HUES48 (cell line): Measurements from ENCODE around the gene CCDC82.
"Not testable (repeated sequence)": the region's sequence is repeated elsewhere in the genome, so short reads cannot be mapped to it uniquely, and the experiment has no call there.

Experiments
- H3K27ac ChIP-seq: one replicate; pipeline ENCODE4 v1.7.0; 2013; ENCODE audit warnings: low read depth, low read length, inconsistent platforms
- H3K27me3 ChIP-seq: 2 replicates; pipeline ENCODE4 v1.6.1; 2013; ENCODE audit warnings: mild to moderate bottlenecking, low read length; ENCODE audit not compliant: control insufficient read depth, insufficient read depth
- H3K36me3 ChIP-seq: 2 replicates; pipeline ENCODE4 v1.6.1; 2013; ENCODE audit warnings: low read length; ENCODE audit not compliant: control insufficient read depth, insufficient read depth
- H3K4me1 ChIP-seq: 2 replicates; pipeline ENCODE4 v1.6.1; 2013; ENCODE audit warnings: mild to moderate bottlenecking, low read length; ENCODE audit not compliant: control insufficient read depth, insufficient read depth
- H3K4me3 ChIP-seq: 2 replicates; pipeline ENCODE4 v1.5.1; 2013; ENCODE audit warnings: mild to moderate bottlenecking, low read depth, low read length
- H3K9ac ChIP-seq: 2 replicates; pipeline ENCODE4 v1.6.1; 2013; ENCODE audit warnings: mild to moderate bottlenecking, low read depth, low read length, moderate library complexity
- H3K9me3 ChIP-seq: 2 replicates; pipeline ENCODE4 v1.6.1; 2013; ENCODE audit warnings: low read length; ENCODE audit not compliant: control insufficient read depth, insufficient read depth

Gene CCDC82

GRCh38 chr11:96389720-96390487 lies at the start of gene CCDC82, which contains the start of gene JRKL:
Gene CCDC82 (minus strand): TSS chr11:96389912. CDS start chr11:96384747, 5,165 bp downstream.
Gene JRKL (plus strand): TSS chr11:96390013. CDS start chr11:96390650, 637 bp downstream.
- Histone ChIP-seq H3K9me3 (no peaks in the 10 kb centered on the region), H3K4me3 (peak within 1 kb of the TSS; percentile 90), H3K36me3 (no peaks in the 10 kb centered on the region), H3K9ac (peak within 1 kb of the TSS; percentile 84), H3K27ac (peak within 1 kb of the TSS; percentile 96), H3K27me3 (no peaks in the 10 kb centered on the region), H3K4me1 (peaks cover 11% of the 10 kb centered on the region)

GRCh38 chr11:96432654-96433053 lies 42.9 kb upstream of the CCDC82 start:
- not testable (repeated sequence) for H3K36me3 ChIP-seq, H3K9me3 ChIP-seq, H3K27me3 ChIP-seq, H3K4me1 ChIP-seq, H3K4me3 ChIP-seq, H3K27ac ChIP-seq, H3K9ac ChIP-seq

GRCh38 chr11:96430668-96431067 lies 41.0 kb upstream of the CCDC82 start:
- H3K27me3 ChIP-seq: no peaks in the 10 kb centered on the region
- H3K9ac ChIP-seq: no peak overlapping the region

GRCh38 chr11:96424693-96425092 lies 35.0 kb upstream of the CCDC82 start:
- Histone ChIP-seq H3K9ac (no peak overlapping the region), H3K36me3 (no peaks in the 10 kb centered on the region), H3K4me3 (no peak overlapping the region), H3K27ac (no peak overlapping the region), H3K27me3 (no peaks in the 10 kb centered on the region), H3K4me1 (peaks cover 9% of the 10 kb centered on the region), H3K9me3 (no peaks in the 10 kb centered on the region)

More at GRCh38 chr11:96430668-96431067, 41.0 kb upstream of the CCDC82 start:
- Histone ChIP-seq H3K9me3 (no peaks in the 10 kb centered on the region), H3K27ac (no peak overlapping the region), H3K4me3 (no peak overlapping the region), H3K36me3 (no peaks in the 10 kb centered on the region), H3K4me1 (peaks cover 9% of the 10 kb centered on the region)

GRCh38 chr11:96413408-96413807 lies 23.7 kb upstream of the CCDC82 start:
- Histone ChIP-seq H3K4me3 (no peak overlapping the region), H3K36me3 (no peaks in the 10 kb centered on the region), H3K9ac (no peak overlapping the region), H3K27me3 (no peaks in the 10 kb centered on the region), H3K27ac (no peak overlapping the region), H3K4me1 (no peaks in the 10 kb centered on the region), H3K9me3 (peaks cover 4% of the 10 kb centered on the region; the same call in 1 of the 2 replicates)

- peaks cover 4% of the 10 kb centered on the region; the same call in 1 of the 2 replicates for H3K9me3 ChIP-seq
- H3K4me3 ChIP-seq: no peak overlapping the region
- H3K9ac ChIP-seq: no peak overlapping the region
- H3K27me3 ChIP-seq: no peaks in the 10 kb centered on the region
- H3K36me3 ChIP-seq: no peaks in the 10 kb centered on the region
- H3K4me1 ChIP-seq: no peaks in the 10 kb centered on the region
- H3K27ac ChIP-seq: no peak overlapping the region
These were observed 23.2 kb upstream of the CCDC82 start for GRCh38 chr11:96412761-96413381.

- not testable (repeated sequence) for H3K36me3 ChIP-seq, H3K27ac ChIP-seq, H3K27me3 ChIP-seq, H3K9me3 ChIP-seq, H3K4me1 ChIP-seq
- Histone ChIP-seq H3K4me3 (peak overlapping the region; percentile 57), H3K9ac (peak overlapping the region; percentile 70; the same call in 1 of the 2 replicates)
These were observed 21.7 kb upstream of the CCDC82 start for GRCh38 chr11:96411412-96411811.

GRCh38 chr11:96400697-96401096 lies 11.0 kb upstream of the CCDC82 start:
- Histone ChIP-seq H3K36me3 (no peaks in the 10 kb centered on the region), H3K4me3 (no peak overlapping the region), H3K27me3 (no peaks in the 10 kb centered on the region)

GRCh38 chr11:96397863-96398262 lies 8.2 kb upstream of the CCDC82 start:
- no peaks in the 10 kb centered on the region for H3K9me3 ChIP-seq

More at GRCh38 chr11:96400697-96401096, 11.0 kb upstream of the CCDC82 start:
- Histone ChIP-seq H3K27ac (no peak overlapping the region), H3K9ac (no peak overlapping the region), H3K4me1 (no peaks in the 10 kb centered on the region), H3K9me3 (no peaks in the 10 kb centered on the region)

GRCh38 chr11:96396637-96397036 lies 6.9 kb upstream of the CCDC82 start:
- Histone ChIP-seq H3K27me3 (no peaks in the 10 kb centered on the region), H3K9me3 (no peaks in the 10 kb centered on the region), H3K27ac (no peak overlapping the region), H3K4me1 (0 out of 2 replicates have a peak, but pooled peaks cover 2% of the 10 kb centered on the region), H3K36me3 (no peaks in the 10 kb centered on the region), H3K4me3 (no peak overlapping the region), H3K9ac (no peak overlapping the region)

More at GRCh38 chr11:96397863-96398262, 8.2 kb upstream of the CCDC82 start:
- Histone ChIP-seq H3K36me3 (no peaks in the 10 kb centered on the region), H3K9ac (no peak overlapping the region), H3K4me1 (0 out of 2 replicates have a peak, but pooled peaks cover 2% of the 10 kb centered on the region), H3K27ac (no peak overlapping the region), H3K4me3 (no peak overlapping the region), H3K27me3 (no peaks in the 10 kb centered on the region)

- Histone ChIP-seq H3K9me3 (no peaks in the 10 kb centered on the region), H3K9ac (no peak overlapping the region), H3K27ac (no peak overlapping the region), H3K4me1 (0 out of 2 replicates have a peak, but pooled peaks cover 2% of the 10 kb centered on the region), H3K4me3 (no peak overlapping the region), H3K36me3 (no peaks in the 10 kb centered on the region), H3K27me3 (no peaks in the 10 kb centered on the region)
These were observed 5.1 kb upstream of the CCDC82 start for GRCh38 chr11:96394773-96395172.
